ENCODE results near the gene PREX1.

DNA sequence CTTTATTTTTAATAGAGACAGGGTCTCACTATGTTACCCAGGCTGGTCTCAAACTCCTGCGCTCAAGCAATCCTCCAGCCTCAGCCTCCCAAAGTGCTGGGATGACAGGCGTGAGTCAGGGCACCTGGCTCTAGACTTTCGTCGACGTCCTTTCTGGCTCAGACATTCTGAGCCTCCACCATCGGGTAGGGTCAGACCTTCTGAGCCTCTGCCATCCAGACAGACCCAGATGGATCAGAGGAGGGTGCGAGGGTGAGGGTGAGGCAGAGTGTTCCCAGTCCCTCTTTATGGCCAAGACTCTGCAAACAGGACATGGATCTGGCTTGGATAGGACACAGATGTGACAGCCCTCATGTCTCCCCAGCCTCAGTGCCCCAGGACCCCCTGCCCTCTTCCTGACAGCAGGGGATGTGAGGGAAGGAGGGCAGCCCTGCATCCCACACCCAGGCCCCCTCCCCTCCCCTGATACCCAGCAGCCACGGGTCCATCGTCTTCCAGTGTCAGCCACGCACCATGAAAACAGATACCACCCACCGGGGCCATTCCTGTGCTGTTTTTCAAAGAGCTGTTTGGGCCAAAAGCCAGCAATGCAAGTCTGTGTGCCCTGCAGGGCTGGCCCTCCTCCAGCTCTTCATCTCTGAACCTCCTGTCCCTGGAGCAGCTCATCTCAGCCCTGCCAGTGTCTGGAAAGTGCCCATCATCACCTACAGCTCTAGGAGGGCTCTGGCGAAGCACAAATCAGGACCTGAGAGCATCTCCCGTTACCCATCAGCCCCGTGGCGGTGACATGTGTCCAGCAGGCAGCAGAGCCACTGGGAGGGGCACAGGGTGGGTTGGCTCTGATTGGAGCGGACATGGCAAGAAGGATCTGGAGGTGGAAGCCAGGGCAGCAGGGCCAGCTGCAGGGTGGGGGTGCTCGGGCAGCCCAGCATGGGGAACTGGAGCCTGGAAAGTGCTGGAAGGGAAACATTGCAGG, 208.4 kb downstream of the PREX1 start:
- no peak for TF ChIP-seq POLR2A (IDR thresholded peaks at IDR 0.05)
- TF ChIP-seq, protein P1, sequence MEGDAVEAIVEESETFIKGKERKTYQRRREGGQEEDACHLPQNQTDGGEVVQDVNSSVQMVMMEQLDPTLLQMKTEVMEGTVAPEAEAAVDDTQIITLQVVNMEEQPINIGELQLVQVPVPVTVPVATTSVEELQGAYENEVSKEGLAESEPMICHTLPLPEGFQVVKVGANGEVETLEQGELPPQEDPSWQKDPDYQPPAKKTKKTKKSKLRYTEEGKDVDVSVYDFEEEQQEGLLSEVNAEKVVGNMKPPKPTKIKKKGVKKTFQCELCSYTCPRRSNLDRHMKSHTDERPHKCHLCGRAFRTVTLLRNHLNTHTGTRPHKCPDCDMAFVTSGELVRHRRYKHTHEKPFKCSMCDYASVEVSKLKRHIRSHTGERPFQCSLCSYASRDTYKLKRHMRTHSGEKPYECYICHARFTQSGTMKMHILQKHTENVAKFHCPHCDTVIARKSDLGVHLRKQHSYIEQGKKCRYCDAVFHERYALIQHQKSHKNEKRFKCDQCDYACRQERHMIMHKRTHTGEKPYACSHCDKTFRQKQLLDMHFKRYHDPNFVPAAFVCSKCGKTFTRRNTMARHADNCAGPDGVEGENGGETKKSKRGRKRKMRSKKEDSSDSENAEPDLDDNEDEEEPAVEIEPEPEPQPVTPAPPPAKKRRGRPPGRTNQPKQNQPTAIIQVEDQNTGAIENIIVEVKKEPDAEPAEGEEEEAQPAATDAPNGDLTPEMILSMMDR (IDR thresholded peaks at IDR 0.05), result no peak
